Testis (tissue), 2 donors: ENCODE data around the gene YPEL2.

Source experiments
- POLR2A ChIP-seq: fragments of 450-650 bp; IDR thresholded peaks from one replicate; pipeline ENCODE4 v1.6.1; 2017; ENCODE audit warnings: antibody characterized with exemption, mild to moderate bottlenecking, moderate library complexity
- TF ChIP-seq, protein P1 (sequence below), 3 experiments: fragments of 450-650 bp in 2 of 3; fragments of 200-600 bp in 1 of 3; sonication (generic) in 1 of 3; IDR thresholded peaks; one replicate each; pipeline ENCODE4 v1.5.1; 2016 to 2019; ENCODE audit warnings: antibody characterized with exemption in 3 of 3, mild to moderate bottlenecking in 2 of 3, moderate library complexity in 1 of 3

DNA sequence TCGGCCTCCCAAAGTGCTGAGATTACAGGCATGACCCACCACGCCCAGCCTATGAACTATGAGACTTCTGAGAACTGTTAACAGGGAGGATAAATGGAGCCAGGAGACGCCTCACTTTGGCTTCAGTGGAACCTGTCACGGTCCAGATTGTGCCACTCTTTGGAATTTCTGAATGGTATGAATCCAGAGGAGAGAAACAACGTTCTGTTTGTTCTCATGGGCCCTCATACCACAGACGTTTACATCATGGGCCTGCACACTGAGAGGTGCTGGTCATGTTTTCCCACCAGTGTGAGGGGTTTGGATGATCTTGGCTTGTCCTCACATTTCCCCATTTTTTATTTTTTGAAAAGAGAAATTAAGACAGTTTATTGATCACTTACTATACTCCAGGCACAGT, 90.3 kb downstream of the YPEL2 start:
- TF ChIP-seq, protein P1, sequence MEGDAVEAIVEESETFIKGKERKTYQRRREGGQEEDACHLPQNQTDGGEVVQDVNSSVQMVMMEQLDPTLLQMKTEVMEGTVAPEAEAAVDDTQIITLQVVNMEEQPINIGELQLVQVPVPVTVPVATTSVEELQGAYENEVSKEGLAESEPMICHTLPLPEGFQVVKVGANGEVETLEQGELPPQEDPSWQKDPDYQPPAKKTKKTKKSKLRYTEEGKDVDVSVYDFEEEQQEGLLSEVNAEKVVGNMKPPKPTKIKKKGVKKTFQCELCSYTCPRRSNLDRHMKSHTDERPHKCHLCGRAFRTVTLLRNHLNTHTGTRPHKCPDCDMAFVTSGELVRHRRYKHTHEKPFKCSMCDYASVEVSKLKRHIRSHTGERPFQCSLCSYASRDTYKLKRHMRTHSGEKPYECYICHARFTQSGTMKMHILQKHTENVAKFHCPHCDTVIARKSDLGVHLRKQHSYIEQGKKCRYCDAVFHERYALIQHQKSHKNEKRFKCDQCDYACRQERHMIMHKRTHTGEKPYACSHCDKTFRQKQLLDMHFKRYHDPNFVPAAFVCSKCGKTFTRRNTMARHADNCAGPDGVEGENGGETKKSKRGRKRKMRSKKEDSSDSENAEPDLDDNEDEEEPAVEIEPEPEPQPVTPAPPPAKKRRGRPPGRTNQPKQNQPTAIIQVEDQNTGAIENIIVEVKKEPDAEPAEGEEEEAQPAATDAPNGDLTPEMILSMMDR (IDR thresholded peaks at IDR 0.05), result no peak
- TF ChIP-seq POLR2A, result no peak
